GM12801 (cell line): Measurements from ENCODE around the gene WRNIP1.

ENCODE experiments used
- CTCF ChIP-seq: IDR thresholded peaks from one replicate; pipeline ENCODE4 v1.5.1; 2011; ENCODE audit warnings: control low read depth; ENCODE audit not compliant: insufficient read length; ENCODE audit errors: extremely low read depth

WRNIP1 gene

GRCh38 chr6:2734488-2735166 is 30.6 kb upstream of the WRNIP1 start:
- TF ChIP-seq CTCF: no peak

- no peak for TF ChIP-seq CTCF
These were observed 27.3 kb upstream of the WRNIP1 start for GRCh38 chr6:2737885-2738284.

GRCh38 chr6:2738373-2738979 is 26.7 kb upstream of the WRNIP1 start:
- TF ChIP-seq CTCF: no peak

- TF ChIP-seq CTCF: no peak
These were observed 25.9 kb upstream of the WRNIP1 start for GRCh38 chr6:2739335-2739734.

GRCh38 chr6:2740581-2740980 is 24.6 kb upstream of the WRNIP1 start:
- TF ChIP-seq CTCF: no peak

- TF ChIP-seq CTCF: no peak
These were observed 23.4 kb upstream of the WRNIP1 start for GRCh38 chr6:2741756-2742155.

- TF ChIP-seq CTCF: no peak
These were observed 21.6 kb upstream of the WRNIP1 start for GRCh38 chr6:2743280-2744208.
